HG03064 (cell line): ENCODE measurements around the gene TMEM255B.

Experiments
- ATAC-seq: cut with Tn5 transposase; IDR thresholded peaks from one replicate; pipeline ENCODE4 v1.9.1; 2021; ENCODE audit warnings: low read depth; ENCODE audit not compliant: unreplicated experiment

TMEM255B gene

GRCh38 chr13:113801289-113801961 lies 42.4 kb downstream of the TMEM255B start:
- no peak for ATAC-seq

GRCh38 chr13:113802090-113802531 lies 43.1 kb downstream of the TMEM255B start:
- ATAC-seq: no peak

GRCh38 chr13:113802761-113803160 lies 43.7 kb downstream of the TMEM255B start:
- ATAC-seq: no peak

GRCh38 chr13:113803409-113804016 lies 44.5 kb downstream of the TMEM255B start:
- no peak for ATAC-seq

GRCh38 chr13:113804017-113804702 lies 45.1 kb downstream of the TMEM255B start:
- ATAC-seq: no peak

- no peak for ATAC-seq
Measured at GRCh38 chr13:113804703-113805430, 45.8 kb downstream of the TMEM255B start.

GRCh38 chr13:113805431-113806103 lies 46.5 kb downstream of the TMEM255B start:
- no peak for ATAC-seq

- no peak for ATAC-seq
Measured at GRCh38 chr13:113806104-113806471, 47.1 kb downstream of the TMEM255B start.

- ATAC-seq: no peak
Measured at GRCh38 chr13:113806526-113806925, 47.5 kb downstream of the TMEM255B start.

- ATAC-seq: no peak
Measured at GRCh38 chr13:113808058-113808834, 49.2 kb downstream of the TMEM255B start.

- no peak for ATAC-seq
Measured at GRCh38 chr13:113809934-113810333, 50.9 kb downstream of the TMEM255B start.

GRCh38 chr13:113810640-113811039 lies 51.6 kb downstream of the TMEM255B start:
- ATAC-seq: no peak

GRCh38 chr13:113811081-113811928 lies 52.3 kb downstream of the TMEM255B start:
- no peak for ATAC-seq

- no peak for ATAC-seq
Measured at GRCh38 chr13:113812178-113813040, 53.4 kb downstream of the TMEM255B start.

GRCh38 chr13:113813070-113813748 lies 54.2 kb downstream of the TMEM255B start:
- ATAC-seq: no peak

GRCh38 chr13:113813749-113814434 lies 54.9 kb downstream of the TMEM255B start:
- ATAC-seq: no peak

GRCh38 chr13:113814435-113814821 lies 55.4 kb downstream of the TMEM255B start:
- ATAC-seq: no peak
